GM12872 (cell line): ENCODE data around the gene GHDC.

Experiments used
- CTCF ChIP-seq: IDR thresholded peaks from 3 replicates; pipeline ENCODE4 v1.5.1; 2011; ENCODE audit warnings: low read depth, mild to moderate bottlenecking, low read length, moderate library complexity; ENCODE audit not compliant: insufficient read depth

The GHDC gene

GRCh38 chr17:42198897-42199296 lies 4.6 kb upstream of the GHDC start:
- TF ChIP-seq CTCF = no peak

- TF ChIP-seq CTCF = no peak
Observed at GRCh38 chr17:42197564-42198156, 3.4 kb upstream of the GHDC start.

GRCh38 chr17:42193216-42193968 lies 902 bp downstream of the GHDC start:
- TF ChIP-seq CTCF = no peak

- no peak for TF ChIP-seq CTCF
Observed at GRCh38 chr17:42192189-42193126, 1.8 kb downstream of the GHDC start.

GRCh38 chr17:42191275-42191608 lies 3.1 kb downstream of the GHDC start:
- TF ChIP-seq CTCF = no peak

GRCh38 chr17:42190491-42191274 lies 3.6 kb downstream of the GHDC start:
- TF ChIP-seq CTCF = no peak

GRCh38 chr17:42189651-42189965 lies 4.7 kb downstream of the GHDC start:
- TF ChIP-seq CTCF = no peak
